Astrocyte (in vitro differentiated cells and primary cell): Measurements from ENCODE around the gene CHIC2. TPM values are rescaled to one million over a fixed set of nuclear protein-coding genes. Genes with fewer than 3 reads are reported as not detected.
A peak's percentile ranks its signal among the peaks of the same experiment; 100 is the strongest.

Source experiments
- DNase-seq: peaks from one replicate; pipeline ENCODE4 v3.0.0-alpha.2; 2010; ENCODE audit warnings: low read depth
- FAIRE-seq: peaks from 2 replicates; lab custom pipeline; 2011; peaks lifted over from hg19 to GRCh38; lab: Jason Lieb, UNC
- H2AFZ ChIP-seq: 2 replicates; pipeline ENCODE4 v1.6.0; 2012; ENCODE audit warnings: low read depth, low read length, inconsistent platforms
- H3K27ac ChIP-seq: 2 replicates; pipeline ENCODE4 v1.5.1; 2011; ENCODE audit warnings: low read depth, low read length, inconsistent platforms
- H3K27me3 ChIP-seq: 2 replicates; pipeline ENCODE4 v1.6.0; 2011; ENCODE audit warnings: low read length, inconsistent platforms; ENCODE audit not compliant: insufficient read depth
- H3K36me3 ChIP-seq: 2 replicates; pipeline ENCODE4 v1.5.1; 2011; ENCODE audit warnings: low read length, inconsistent platforms; ENCODE audit not compliant: insufficient read depth
- H3K4me1 ChIP-seq: 2 replicates; pipeline ENCODE4 v1.5.1; 2011; ENCODE audit warnings: low read length, inconsistent platforms; ENCODE audit not compliant: insufficient read depth
- H3K4me2 ChIP-seq: 2 replicates; pipeline ENCODE4 v1.6.0; 2012; ENCODE audit warnings: low read length, inconsistent platforms
- H3K4me3 ChIP-seq: 2 replicates; pipeline ENCODE4 v1.5.1; 2011; ENCODE audit warnings: low read depth, mild to moderate bottlenecking, low read length, inconsistent platforms; ENCODE audit not compliant: insufficient read depth
- H3K79me2 ChIP-seq: 2 replicates; pipeline ENCODE4 v1.6.0; 2012; ENCODE audit warnings: mild to moderate bottlenecking, low read length, inconsistent platforms; ENCODE audit not compliant: insufficient read depth
- H3K9ac ChIP-seq: 2 replicates; pipeline ENCODE4 v1.6.0; 2012; ENCODE audit warnings: mild to moderate bottlenecking, low read length, inconsistent platforms
- H3K9me3 ChIP-seq: 2 replicates; pipeline ENCODE4 v1.5.1; 2012; ENCODE audit warnings: low read depth, mild to moderate bottlenecking, low read length, inconsistent platforms; ENCODE audit not compliant: insufficient read depth
- H4K20me1 ChIP-seq: 2 replicates; pipeline ENCODE4 v1.6.0; 2012; ENCODE audit warnings: low read length, inconsistent platforms; ENCODE audit not compliant: insufficient read depth
- H3K27ac Mint-ChIP-seq: one replicate; pipeline ENCODE4 v1.8.0; 2021; ENCODE audit warnings: mild to moderate bottlenecking, mixed read lengths; ENCODE audit not compliant: unreplicated experiment
- H3K27me3 Mint-ChIP-seq: one replicate; pipeline ENCODE4 v1.8.0; 2021; ENCODE audit warnings: low read depth, mixed read lengths; ENCODE audit not compliant: unreplicated experiment
- H3K36me3 Mint-ChIP-seq: one replicate; pipeline ENCODE4 v1.8.0; 2021; ENCODE audit warnings: low read depth, mixed read lengths; ENCODE audit not compliant: unreplicated experiment
- H3K4me1 Mint-ChIP-seq: one replicate; pipeline ENCODE4 v1.8.0; 2021; ENCODE audit warnings: low read depth, mixed read lengths; ENCODE audit not compliant: unreplicated experiment
- H3K4me3 Mint-ChIP-seq: one replicate; pipeline ENCODE4 v1.8.0; 2021; ENCODE audit warnings: mild to moderate bottlenecking, moderate library complexity, mixed read lengths; ENCODE audit not compliant: unreplicated experiment
- H3K9me3 Mint-ChIP-seq: one replicate; pipeline ENCODE4 v1.8.0; 2021; ENCODE audit warnings: mild to moderate bottlenecking, mixed read lengths; ENCODE audit not compliant: unreplicated experiment
- CTCF ChIP-seq: IDR thresholded peaks from 2 replicates; pipeline ENCODE4 v1.5.1; 2011; ENCODE audit warnings: low read depth, mild to moderate bottlenecking, inconsistent platforms, low read length, moderate library complexity; ENCODE audit not compliant: insufficient read depth
- EZH2 ChIP-seq: IDR thresholded peaks from 2 replicates; pipeline ENCODE4 v1.6.1; 2012; ENCODE audit warnings: mild to moderate bottlenecking, low read length, inconsistent platforms; ENCODE audit not compliant: insufficient read depth
- total RNA-seq: library from RNA; stranded (reverse); gene quantifications from 2 replicates; pipeline ENCODE4 v1.2.1, GENCODE V29; 2021

Gene CHIC2
- total RNA-seq, 1 donor from 2014 or later: 38.2 TPM

GRCh38 chr4:54062392-54062791 lies 2.0 kb downstream of the CHIC2 start:
- no peaks in the 10 kb centered on the region for H3K36me3 ChIP-seq

DNA sequence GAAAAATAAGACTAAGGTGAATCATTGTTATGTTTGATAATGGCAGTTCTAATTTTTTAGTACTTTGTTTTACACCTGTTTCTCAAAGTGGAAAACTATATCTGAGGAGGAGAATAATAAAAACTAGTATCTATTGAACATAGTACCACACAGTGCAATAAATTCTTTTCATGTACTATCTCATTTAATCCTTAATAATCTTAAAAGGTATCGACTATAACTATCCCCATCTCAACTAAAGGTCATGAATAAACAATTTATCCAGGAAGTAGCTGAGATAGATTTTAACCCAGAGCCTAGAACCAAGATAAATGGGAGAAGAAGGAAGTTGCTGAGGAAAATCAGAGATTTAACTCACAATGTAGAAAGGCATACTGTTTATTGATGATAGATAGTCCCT lies 2.5 kb downstream of the CHIC2 start:
- peaks cover 43% of the 10 kb centered on the region for H3K4me1 Mint-ChIP-seq
- peaks cover 75% of the 10 kb centered on the region for H3K79me2 ChIP-seq
- no peaks in the 10 kb centered on the region for H3K36me3 ChIP-seq
- H2AFZ ChIP-seq: no peak overlapping the region
- DNase-seq (no peak), FAIRE-seq (no peak)
- H3K36me3 Mint-ChIP-seq: no peaks in the 10 kb centered on the region
- H4K20me1 ChIP-seq: peaks cover 53% of the 10 kb centered on the region
- no peaks in the 10 kb centered on the region for H3K27me3 ChIP-seq
- H3K9me3 Mint-ChIP-seq: no peaks in the 10 kb centered on the region
- H3K27ac Mint-ChIP-seq: no peak overlapping the region
- H3K4me2 ChIP-seq: peak overlapping the region; percentile 91
- no peaks in the 10 kb centered on the region for H3K9me3 ChIP-seq
- H3K4me1 ChIP-seq: peaks cover 43% of the 10 kb centered on the region
- TF ChIP-seq EZH2 (no peak), CTCF (no peak)
- no peaks in the 10 kb centered on the region for H3K27me3 Mint-ChIP-seq
- peak overlapping the region; percentile 8 for H3K4me3 ChIP-seq
- H3K4me3 Mint-ChIP-seq: peak overlapping the region; percentile 97
- no peak overlapping the region for H3K9ac ChIP-seq
- H3K27ac ChIP-seq: no peak overlapping the region

More at GRCh38 chr4:54062392-54062791, 2.0 kb downstream of the CHIC2 start:
- H3K79me2 ChIP-seq: peaks cover 70% of the 10 kb centered on the region
- Mint-ChIP-seq H3K4me1 (peaks cover 48% of the 10 kb centered on the region), H3K36me3 (no peaks in the 10 kb centered on the region), H3K4me3 (peak overlapping the region; percentile 97), H3K27me3 (no peaks in the 10 kb centered on the region), H3K27ac (peak overlapping the region; percentile 53), H3K9me3 (no peaks in the 10 kb centered on the region)
- H2AFZ ChIP-seq: no peak overlapping the region
- peak overlapping the region; percentile 99 for H3K9ac ChIP-seq
- no peaks in the 10 kb centered on the region for H3K27me3 ChIP-seq
- peaks cover 48% of the 10 kb centered on the region for H3K4me1 ChIP-seq
- peak overlapping the region; percentile 15 for H3K27ac ChIP-seq
- FAIRE-seq (no peak), DNase-seq (no peak)
- H3K4me2 ChIP-seq: peak overlapping the region; percentile 91
- TF ChIP-seq CTCF: no peak
- no peak for TF ChIP-seq EZH2
- H3K9me3 ChIP-seq: no peaks in the 10 kb centered on the region
- peak overlapping the region; percentile 90 for H3K4me3 ChIP-seq
- H4K20me1 ChIP-seq: peaks cover 48% of the 10 kb centered on the region

- H3K27ac ChIP-seq: no peak overlapping the region
- H3K4me2 ChIP-seq: peak overlapping the region; percentile 91
- no peak overlapping the region for H3K27ac Mint-ChIP-seq
- no peaks in the 10 kb centered on the region for H3K9me3 Mint-ChIP-seq
- peaks cover 38% of the 10 kb centered on the region for H3K4me1 Mint-ChIP-seq
- no peak overlapping the region for H3K4me3 ChIP-seq
- no peak overlapping the region for H3K9ac ChIP-seq
- H3K79me2 ChIP-seq: peaks cover 83% of the 10 kb centered on the region
- no peaks in the 10 kb centered on the region for H3K27me3 ChIP-seq
- no peaks in the 10 kb centered on the region for H3K9me3 ChIP-seq
- TF ChIP-seq CTCF (no peak), EZH2 (no peak)
- peaks cover 37% of the 10 kb centered on the region for H3K4me1 ChIP-seq
- H3K36me3 Mint-ChIP-seq: no peaks in the 10 kb centered on the region
- no peak overlapping the region for H2AFZ ChIP-seq
- H3K36me3 ChIP-seq: no peaks in the 10 kb centered on the region
- no peak for DNase-seq
- H3K4me3 Mint-ChIP-seq: peak overlapping the region; percentile 97
- FAIRE-seq: no peak
- H3K27me3 Mint-ChIP-seq: no peaks in the 10 kb centered on the region
- peaks cover 61% of the 10 kb centered on the region for H4K20me1 ChIP-seq
Observed at GRCh38 chr4:54061067-54061466, 3.3 kb downstream of the CHIC2 start.
